Transverse colon (tissue), 4 donors: ENCODE results near the gene PPP4R3A.

Experiments used
- EP300 ChIP-seq: sonication (generic); formaldehyde crosslinking; IDR thresholded peaks from one replicate; pipeline ENCODE4 v1.6.1; 2017; ENCODE audit warnings: antibody characterized with exemption, low read depth
- POLR2A ChIP-seq: fragments of 450-650 bp; IDR thresholded peaks from one replicate; pipeline ENCODE4 v1.6.1; 2016; ENCODE audit warnings: antibody characterized with exemption, mild to moderate bottlenecking, moderate library complexity
- POLR2AphosphoS5 ChIP-seq, 3 donors: sonication (generic); formaldehyde crosslinking; IDR thresholded peaks; one replicate each; pipeline ENCODE4 v1.6.1; 2016; ENCODE audit warnings: antibody characterized with exemption in 3 of 3
- TF ChIP-seq, protein P1 (sequence below), 5 experiments: fragments of 200-600 bp in 3 of 5; fragments of 450-650 bp in 2 of 5; sonication (generic) in 3 of 5; IDR thresholded peaks; 1 replicate in 2 of 5; 2 replicates in 3 of 5; pipeline ENCODE4 v1.5.1; 2016 to 2017; ENCODE audit warnings: antibody characterized with exemption in 5 of 5, inconsistent platforms in 3 of 5, mild to moderate bottlenecking in 2 of 5, moderate library complexity in 1 of 5

DNA sequence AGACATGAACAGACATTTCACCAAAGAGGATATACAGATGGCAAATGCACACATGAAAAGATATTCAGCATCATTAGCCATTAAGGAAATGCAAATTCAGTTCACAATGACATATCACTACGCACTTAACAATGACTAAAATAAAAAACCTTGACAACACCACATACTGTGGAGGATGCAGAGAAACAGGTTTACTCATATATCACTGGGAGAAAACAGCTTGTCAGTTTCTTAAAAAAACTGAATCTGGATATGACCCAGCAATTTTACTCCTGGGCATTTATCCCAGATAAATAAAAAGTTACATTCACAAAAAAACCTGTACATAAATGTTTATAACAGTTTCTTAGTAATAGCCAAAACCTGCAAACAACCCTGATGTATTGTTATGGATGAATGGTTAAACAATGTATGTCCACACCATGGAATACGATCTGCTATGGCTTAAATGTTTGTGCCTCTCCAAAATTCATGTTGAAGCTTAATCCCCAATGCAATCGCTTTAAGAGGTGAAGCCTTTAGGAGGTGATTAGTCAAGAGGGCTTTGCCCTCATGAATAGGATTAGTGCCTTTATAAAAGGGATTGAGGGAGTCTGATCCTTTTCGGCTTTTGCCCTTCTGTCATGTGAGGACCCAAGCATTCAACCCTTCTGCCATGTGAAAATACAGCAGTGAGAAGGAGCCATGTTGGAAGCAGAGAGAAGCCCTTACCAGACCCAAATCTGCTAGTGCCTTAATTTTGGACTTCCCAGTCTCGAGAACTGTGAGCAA is 36.0 kb upstream of the PPP4R3A start:
- TF ChIP-seq, protein P1, sequence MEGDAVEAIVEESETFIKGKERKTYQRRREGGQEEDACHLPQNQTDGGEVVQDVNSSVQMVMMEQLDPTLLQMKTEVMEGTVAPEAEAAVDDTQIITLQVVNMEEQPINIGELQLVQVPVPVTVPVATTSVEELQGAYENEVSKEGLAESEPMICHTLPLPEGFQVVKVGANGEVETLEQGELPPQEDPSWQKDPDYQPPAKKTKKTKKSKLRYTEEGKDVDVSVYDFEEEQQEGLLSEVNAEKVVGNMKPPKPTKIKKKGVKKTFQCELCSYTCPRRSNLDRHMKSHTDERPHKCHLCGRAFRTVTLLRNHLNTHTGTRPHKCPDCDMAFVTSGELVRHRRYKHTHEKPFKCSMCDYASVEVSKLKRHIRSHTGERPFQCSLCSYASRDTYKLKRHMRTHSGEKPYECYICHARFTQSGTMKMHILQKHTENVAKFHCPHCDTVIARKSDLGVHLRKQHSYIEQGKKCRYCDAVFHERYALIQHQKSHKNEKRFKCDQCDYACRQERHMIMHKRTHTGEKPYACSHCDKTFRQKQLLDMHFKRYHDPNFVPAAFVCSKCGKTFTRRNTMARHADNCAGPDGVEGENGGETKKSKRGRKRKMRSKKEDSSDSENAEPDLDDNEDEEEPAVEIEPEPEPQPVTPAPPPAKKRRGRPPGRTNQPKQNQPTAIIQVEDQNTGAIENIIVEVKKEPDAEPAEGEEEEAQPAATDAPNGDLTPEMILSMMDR (IDR thresholded peaks at IDR 0.05): no peak
- no peak for TF ChIP-seq POLR2A
- TF ChIP-seq POLR2AphosphoS5 (IDR thresholded peaks at IDR 0.05): no peak
- TF ChIP-seq EP300: no peak
